GM18909 (cell line): ENCODE results near the gene FCRLA.
"Not testable (repeated sequence)": the region's sequence is repeated elsewhere in the genome, so short reads cannot be mapped to it uniquely, and the experiment has no call there.

Experiments used
- ATAC-seq: cut with Tn5 transposase; IDR thresholded peaks from one replicate; pipeline ENCODE4 v1.9.1; 2021; ENCODE audit warnings: mild to moderate bottlenecking; ENCODE audit not compliant: unreplicated experiment, poor library complexity

The FCRLA gene

GRCh38 chr1:161702250-161702649, 4.8 kb upstream of the FCRLA start:
- ATAC-seq, result no peak

DNA sequence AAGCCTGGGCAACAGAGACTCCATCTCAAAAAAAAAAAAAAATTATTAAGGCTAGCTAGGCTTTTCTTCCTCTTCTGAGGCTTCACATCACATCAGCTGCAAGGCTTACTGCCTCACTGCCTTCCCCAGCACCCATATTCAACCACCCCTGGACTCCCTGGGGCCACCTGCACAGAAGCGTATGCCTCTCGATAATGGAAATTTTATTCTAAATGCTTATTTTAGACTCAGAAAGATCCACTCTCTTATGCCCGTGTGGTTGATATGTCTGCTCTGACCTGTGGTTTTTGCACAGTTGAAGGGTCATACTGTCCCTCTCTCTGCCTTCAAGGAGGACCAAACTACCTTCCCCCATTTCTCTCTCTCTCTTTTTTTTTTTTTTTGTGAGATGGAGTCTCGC, 1.5 kb upstream of the FCRLA start:
- peak; percentile 44 for ATAC-seq

GRCh38 chr1:161706113-161706481, 932 bp upstream of the FCRLA start:
- ATAC-seq, result no peak

DNA sequence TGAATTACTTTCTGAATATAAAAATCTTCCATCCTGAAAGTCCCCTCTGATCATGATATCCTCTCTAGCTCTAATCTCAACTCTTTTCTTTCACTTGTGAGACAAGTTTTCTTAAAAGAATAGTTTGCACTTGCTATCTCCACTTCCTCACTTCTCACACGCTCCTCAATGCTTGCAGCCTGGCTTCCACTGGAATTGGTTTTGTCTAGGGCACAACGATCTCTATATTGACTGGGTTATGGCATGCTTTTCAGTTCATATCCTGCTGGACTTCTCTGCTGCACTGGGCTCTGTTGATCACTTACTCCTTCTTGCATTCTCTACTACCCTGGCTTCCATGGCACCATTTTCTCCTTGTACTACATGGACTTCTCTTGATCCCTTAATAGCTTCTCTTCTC, 474 bp downstream of the FCRLA start:
- ATAC-seq, result no peak

DNA sequence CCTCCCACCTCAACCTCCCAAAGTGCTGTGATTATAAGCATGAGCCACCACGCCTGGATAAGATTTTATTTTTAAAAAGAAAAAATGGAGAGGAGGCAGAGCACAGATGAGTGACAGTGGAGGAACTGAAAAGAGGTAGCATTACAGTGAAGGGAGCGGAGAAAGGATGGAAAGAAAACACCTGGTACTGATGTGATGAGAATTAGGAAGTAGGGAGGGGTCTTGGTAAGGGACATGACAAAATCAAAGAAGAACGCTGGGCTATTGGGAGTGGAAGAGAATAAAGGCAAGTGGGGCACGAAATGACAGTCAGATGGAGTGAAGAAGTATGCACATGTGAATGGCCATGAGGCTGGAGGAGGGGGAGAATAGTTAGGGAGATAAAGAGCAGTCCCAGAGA, 2.3 kb downstream of the FCRLA start:
- no peak for ATAC-seq

DNA sequence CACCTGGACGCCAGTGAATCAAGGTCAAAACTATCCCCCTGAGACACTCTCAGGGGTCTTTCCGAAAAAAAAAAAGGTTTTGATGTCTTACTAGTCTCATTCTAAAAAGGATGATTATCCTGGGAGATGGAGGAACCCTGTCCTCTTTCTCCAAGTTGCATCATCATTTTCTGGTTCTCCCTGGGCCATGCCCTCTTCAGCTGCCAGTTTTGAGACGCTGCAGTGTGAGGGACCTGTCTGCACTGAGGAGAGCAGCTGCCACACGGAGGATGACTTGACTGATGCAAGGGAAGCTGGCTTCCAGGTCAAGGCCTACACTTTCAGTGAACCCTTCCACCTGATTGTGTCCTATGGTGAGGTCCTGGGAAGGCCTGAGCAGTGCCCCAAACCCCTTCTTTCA, 3.5 kb downstream of the FCRLA start:
- ATAC-seq, result no peak

GRCh38 chr1:161718559-161719324, 11.7 kb downstream of the FCRLA start:
- no peak for ATAC-seq

DNA sequence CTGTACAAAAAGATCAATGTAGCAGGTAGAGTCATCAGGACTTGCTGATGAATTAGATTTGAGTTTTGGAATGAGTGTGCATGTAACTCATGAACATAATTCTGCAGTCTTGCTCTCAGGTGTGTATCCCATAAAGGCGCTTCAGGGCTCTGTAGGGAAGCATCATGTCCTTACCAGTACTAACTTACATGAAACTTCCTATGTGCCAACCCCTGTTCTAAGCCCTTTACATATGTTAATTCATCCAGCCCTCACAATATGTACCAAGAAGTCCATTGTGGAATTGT, 12.2 kb downstream of the FCRLA start:
- ATAC-seq, result no peak

GRCh38 chr1:161720422-161720821, 13.4 kb downstream of the FCRLA start:
- ATAC-seq, result no peak

DNA sequence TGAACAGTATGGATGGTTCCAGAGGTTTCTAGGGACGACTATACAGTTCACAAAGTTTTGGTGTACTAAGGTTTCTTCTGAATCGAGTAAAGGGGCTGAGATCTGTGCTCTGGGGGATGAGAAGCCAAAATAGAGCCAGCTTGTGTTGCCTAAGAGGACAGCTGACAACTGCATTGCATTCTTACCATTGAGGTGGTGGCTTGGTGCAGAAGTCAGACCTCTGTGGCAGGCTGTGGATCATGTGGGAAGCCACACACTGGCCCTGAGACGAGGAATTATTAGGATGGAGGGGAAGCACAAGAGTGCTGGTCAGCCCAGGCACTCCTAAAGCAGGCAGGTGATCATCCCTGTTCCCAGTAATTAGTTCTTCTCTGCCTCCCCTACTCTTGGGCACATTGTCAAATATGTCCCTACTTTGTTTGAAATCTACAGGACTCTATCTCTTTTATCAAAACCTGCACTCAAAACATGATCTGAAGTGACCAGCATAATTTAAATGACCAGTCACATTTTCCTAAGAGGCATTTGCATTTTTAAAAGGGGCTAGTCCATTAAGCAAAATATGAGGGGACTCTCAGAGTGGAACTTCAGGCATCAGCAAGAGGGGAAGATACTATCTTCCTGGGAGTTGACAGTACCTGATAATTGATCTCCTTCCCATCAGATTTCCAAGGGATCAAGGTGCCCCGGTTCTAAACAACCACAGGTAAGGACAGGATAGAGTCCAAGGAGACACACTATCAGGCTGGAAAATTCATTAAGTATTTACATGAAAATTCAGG, 14.1 kb downstream of the FCRLA start, which contains the start of gene FCRLB:
Gene FCRLB (plus strand): TSS at position 589 of the 782 bp plus-strand sequence. CDS start 1,129 bp downstream, outside the sequence.
- ATAC-seq, result no peak

DNA sequence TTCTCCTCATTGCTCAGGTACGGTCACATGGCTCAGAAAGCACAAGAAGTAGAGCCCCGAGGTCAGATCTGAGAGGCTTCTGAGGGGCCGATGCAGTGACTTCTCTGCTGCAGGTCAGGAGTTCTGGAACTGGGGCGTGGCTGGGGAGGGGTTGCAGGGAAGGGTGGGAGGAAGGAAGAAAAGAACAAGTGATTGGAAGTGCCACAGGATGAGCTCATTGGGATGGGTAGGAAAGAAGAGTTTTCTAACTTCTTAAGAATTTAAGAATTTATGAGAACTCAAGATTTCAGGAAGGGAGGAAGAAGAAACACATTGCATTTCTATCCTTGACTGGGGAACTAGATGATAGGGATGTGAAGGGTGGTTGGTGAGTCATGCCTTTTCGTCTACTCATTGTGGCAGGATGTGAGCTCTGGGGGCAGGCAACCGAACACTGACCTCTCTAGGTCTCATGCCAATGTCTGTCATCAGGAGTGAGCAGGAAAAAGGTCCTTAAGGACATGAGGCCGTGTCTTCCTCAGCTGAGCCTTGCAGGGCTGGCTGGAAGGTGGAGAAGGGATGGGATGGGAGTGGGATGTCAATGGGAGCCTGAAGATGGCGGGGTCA, 14.8 kb downstream of the FCRLA start:
- no peak for ATAC-seq

DNA sequence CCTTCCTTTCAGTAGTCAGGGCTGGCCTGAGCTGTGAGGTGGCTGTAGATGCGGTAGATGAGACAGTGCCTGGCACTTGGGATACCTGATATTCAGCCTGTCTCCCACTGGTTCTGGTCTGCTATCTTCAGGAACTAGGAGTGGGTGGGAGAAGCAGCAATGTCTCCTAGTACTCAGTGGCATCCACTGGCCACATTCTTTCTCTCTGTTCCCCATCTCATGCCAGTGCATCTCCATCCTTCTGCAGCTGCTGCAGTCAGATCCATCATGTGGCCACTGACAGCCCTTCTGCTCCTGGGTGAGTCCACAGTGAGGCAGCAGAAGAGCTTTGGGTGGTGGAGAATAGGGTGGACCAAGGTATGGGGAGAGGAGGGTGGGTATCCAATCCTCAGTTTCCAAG, 15.4 kb downstream of the FCRLA start:
- no peak for ATAC-seq

DNA sequence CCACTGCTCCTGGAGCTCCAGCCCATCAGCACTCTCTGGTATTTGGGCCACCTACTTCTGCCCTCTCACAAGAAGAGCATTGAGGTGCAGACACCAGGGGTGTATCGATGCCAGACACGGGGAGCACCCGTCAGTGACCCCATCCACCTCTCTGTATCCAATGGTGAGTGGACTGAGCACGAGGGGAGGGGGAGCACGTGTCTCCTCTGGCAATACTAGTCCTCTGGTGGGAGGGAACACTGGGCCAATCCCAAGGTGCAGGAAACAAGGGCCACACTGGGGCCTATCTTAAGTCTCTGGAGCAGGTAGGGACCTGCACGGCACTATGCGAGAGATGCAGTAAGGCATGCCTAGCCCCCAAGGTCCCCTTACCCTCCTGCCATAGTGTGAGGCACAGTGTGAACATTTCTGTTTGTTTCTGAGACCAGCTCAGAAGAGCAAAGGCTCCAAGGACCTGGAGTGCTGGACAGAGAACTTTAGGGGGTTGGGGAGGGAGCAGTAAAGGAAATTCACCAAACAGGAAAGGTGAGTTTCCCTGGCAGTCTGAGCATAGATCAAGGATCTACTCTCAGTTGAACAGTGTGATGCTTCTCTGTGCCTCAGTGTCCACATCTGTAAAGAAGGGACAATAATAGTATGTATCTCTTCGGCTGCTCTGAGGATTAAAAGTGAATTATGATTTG, 16.6 kb downstream of the FCRLA start:
- ATAC-seq, result no peak

DNA sequence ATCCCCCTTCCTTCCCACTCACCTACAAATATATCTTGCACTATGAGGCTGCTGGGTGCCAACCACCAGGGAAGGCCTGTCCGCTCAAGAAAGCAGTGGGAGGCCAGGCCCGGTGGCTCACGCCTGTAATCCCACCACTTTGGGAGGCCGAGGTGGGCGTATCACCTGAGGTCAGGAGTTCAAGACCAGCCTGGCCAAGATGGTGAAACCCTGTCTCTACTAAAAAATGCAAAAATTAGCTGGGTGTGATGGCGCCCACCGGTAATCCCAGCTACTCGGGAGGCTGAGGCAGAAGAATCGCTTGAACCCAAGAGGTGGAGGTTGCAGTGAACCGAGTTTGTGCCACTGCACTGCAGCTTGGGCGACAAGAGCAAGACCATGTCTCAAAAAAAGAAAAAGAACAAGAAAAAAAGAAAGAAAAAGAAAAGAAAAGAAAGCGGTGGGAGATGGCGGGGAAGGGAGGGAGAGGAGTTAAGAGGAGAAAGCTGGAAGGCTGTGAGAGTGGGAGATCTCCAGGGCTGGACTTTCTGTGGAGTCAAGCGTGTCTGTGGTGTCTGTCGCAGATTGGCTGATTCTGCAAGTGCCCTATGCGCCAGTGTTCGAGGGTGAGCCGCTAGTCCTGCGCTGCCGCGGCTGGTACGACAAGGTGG, 18.4 kb downstream of the FCRLA start:
- not testable (repeated sequence) for ATAC-seq

DNA sequence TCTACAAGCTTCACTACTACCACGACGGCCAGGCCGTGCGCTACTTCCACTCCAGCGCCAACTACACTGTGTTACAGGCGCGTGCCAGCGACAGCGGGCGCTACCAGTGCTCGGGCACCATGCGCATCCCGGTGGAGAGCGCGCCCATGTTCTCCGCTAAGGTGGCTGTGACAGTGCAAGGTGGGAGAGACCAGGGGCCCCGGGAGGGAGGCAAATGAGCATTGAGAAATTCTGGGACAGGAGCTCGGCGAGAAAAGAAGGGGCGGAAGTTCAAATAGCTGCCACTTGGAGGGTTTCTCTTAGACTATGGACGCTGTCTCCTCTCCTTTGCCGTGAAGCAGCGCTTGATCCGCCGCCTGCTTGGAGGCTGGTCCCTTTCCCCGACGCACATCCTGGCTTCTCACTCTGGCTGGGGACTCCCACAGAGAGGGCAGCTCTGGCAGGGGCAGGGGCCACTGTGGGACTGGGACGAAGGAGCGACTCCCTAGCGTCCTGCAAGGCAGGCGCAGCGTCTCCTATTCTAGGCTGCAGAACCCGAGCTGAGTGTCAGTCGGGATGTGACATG, 19.0 kb downstream of the FCRLA start:
- peak; percentile 24 for ATAC-seq

- peak; percentile 59 for ATAC-seq
These were observed 19.6 kb downstream of the FCRLA start for GRCh38 chr1:161726473-161727255.

GRCh38 chr1:161727256-161727924, 20.4 kb downstream of the FCRLA start:
- peak; percentile 25 for ATAC-seq

DNA sequence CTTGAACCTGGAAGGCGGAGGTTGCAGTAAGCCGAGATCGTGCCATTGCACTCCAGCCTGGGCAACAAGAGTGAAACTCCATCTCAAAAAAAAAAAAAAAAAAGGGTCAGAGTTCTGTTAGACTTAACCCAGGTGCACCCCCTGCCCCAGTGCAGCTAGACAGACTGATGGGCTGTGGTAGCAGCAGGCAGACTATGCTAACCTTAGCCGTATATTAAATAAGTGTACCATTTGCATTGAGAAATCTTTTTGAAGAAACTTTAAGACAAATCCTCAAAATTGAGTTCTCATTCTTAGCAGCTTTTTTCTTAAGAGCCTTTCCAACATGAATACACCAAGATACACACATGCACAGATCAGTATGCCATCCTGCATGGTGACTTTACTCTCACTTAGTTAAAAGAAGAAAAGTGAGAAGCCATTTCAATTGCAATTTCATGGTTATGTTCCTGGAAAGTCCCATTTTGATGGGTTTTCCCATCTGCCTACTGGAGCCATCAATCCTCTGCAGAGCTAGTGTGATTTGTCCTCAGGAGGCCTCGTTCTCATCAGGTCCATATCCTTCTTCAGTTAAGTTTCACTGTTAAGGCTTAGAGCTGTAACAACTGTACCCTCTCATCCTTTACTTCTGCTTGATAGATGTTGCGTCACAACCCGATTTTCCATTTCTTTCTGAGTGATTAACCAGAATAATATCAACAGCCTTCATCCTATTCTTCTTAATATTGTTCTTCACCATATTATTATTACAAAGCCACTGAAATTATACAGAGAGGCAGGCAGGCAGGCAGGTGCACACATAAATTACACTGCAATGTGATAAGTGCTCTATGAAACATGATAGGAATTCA, 21.6 kb downstream of the FCRLA start:
- no peak for ATAC-seq
